Astrocyte (in vitro differentiated cells and primary cell): ENCODE data around the gene CERT1.

Experiments
- CTCF ChIP-seq: IDR thresholded peaks from 2 replicates; pipeline ENCODE4 v1.5.1; 2011; ENCODE audit warnings: low read depth, mild to moderate bottlenecking, inconsistent platforms, low read length, moderate library complexity; ENCODE audit not compliant: insufficient read depth
- EZH2 ChIP-seq: IDR thresholded peaks from 2 replicates; pipeline ENCODE4 v1.6.1; 2012; ENCODE audit warnings: mild to moderate bottlenecking, low read length, inconsistent platforms; ENCODE audit not compliant: insufficient read depth

GRCh38 chr5:75498208-75498777, 13.1 kb downstream of the CERT1 start:
- TF ChIP-seq CTCF (no peak), EZH2 (no peak)
